HG02884 (cell line): ENCODE results near the gene PCID2.
"Not testable (repeated sequence)": the region's sequence is repeated elsewhere in the genome, so short reads cannot be mapped to it uniquely, and the experiment has no call there.

ENCODE experiments used
- ATAC-seq: cut with Tn5 transposase; IDR thresholded peaks from one replicate; pipeline ENCODE4 v1.9.1; 2021; ENCODE audit warnings: mild to moderate bottlenecking, moderate library complexity; ENCODE audit not compliant: unreplicated experiment

The PCID2 gene

GRCh38 chr13:113167575-113167974 lies 40.9 kb downstream of the PCID2 start:
- no peak for ATAC-seq

GRCh38 chr13:113167155-113167554 lies 41.3 kb downstream of the PCID2 start:
- ATAC-seq, result no peak

- no peak for ATAC-seq
These were observed 41.8 kb downstream of the PCID2 start for GRCh38 chr13:113166681-113167080.

GRCh38 chr13:113166266-113166665 lies 42.2 kb downstream of the PCID2 start:
- ATAC-seq, result no peak

- ATAC-seq, result no peak
These were observed 44.0 kb downstream of the PCID2 start for GRCh38 chr13:113164492-113164891.

GRCh38 chr13:113162783-113163685 lies 45.4 kb downstream of the PCID2 start:
- no peak for ATAC-seq

GRCh38 chr13:113161975-113162374 lies 46.5 kb downstream of the PCID2 start:
- ATAC-seq, result not testable (repeated sequence)

- ATAC-seq, result no peak
These were observed 47.0 kb downstream of the PCID2 start for GRCh38 chr13:113161433-113161832.

GRCh38 chr13:113160983-113161382 lies 47.5 kb downstream of the PCID2 start:
- ATAC-seq, result no peak

GRCh38 chr13:113159701-113160100 lies 48.8 kb downstream of the PCID2 start:
- no peak for ATAC-seq

- no peak for ATAC-seq
These were observed 49.5 kb downstream of the PCID2 start for GRCh38 chr13:113158946-113159345.

GRCh38 chr13:113157929-113158747 lies 50.3 kb downstream of the PCID2 start, which contains the start of gene PROZ:
PROZ (plus strand) TSS chr13:113158648; CDS start chr13:113158661, 13 bp downstream.
- no peak for ATAC-seq

- no peak for ATAC-seq
These were observed 51.1 kb downstream of the PCID2 start for GRCh38 chr13:113157206-113157928.

- ATAC-seq, result no peak
These were observed 52.4 kb downstream of the PCID2 start for GRCh38 chr13:113155982-113156655.

GRCh38 chr13:113155201-113155600 lies 53.3 kb downstream of the PCID2 start:
- no peak for ATAC-seq

- peak; percentile 49 for ATAC-seq
These were observed 54.4 kb downstream of the PCID2 start for GRCh38 chr13:113153810-113154748.

GRCh38 chr13:113152984-113153809 lies 55.3 kb downstream of the PCID2 start:
- peak; percentile 24 for ATAC-seq

- ATAC-seq, result no peak
These were observed 55.8 kb downstream of the PCID2 start for GRCh38 chr13:113152691-113152983.
